ENCODE results near the gene CCDC116. TPM values are rescaled to one million over a fixed set of nuclear protein-coding genes. Genes with fewer than 3 reads are reported as not detected.

The CCDC116 gene
- total RNA-seq, 1 experiment from 2014 or later = 0.21 TPM

- TF ChIP-seq CTCF (IDR thresholded peaks at IDR 0.05; ENCODE audit: unreplicated experiment) = no peak
- no peaks in the 10 kb centered on the region for H3K27me3 Mint-ChIP-seq (ENCODE audit: insufficient read depth, unreplicated experiment)
- H3K9me3 Mint-ChIP-seq (ENCODE audit: unreplicated experiment) = no peaks in the 10 kb centered on the region
- no TSS peak for BruUV-seq (replicated peaks)
- POLR2A ChIA-PET = interaction anchor here (0.9 to 4.6 kb wide), 3 partner anchors 11 to 41 kb away, joined by 3 to 80 read pairs (median 3); partner anchors contain the start of gene SDF2L1
- DNase-seq (ENCODE audit: unreplicated experiment) = no peak
- intact Hi-C loops (cut with micrococcal nuclease) = no loop called here
- H3K4me1 Mint-ChIP-seq (ENCODE audit: insufficient read depth, unreplicated experiment) = peaks cover 8% of the 10 kb centered on the region
- CTCF ChIA-PET = interaction anchor here (1.0 to 5.8 kb wide), 6 partner anchors 8 to 52 kb away, joined by 3 to 69 read pairs (median 6); partner anchors contain the start of gene SDF2L1
- no peak overlapping the region for H3K27ac Mint-ChIP-seq (ENCODE audit: low read depth, unreplicated experiment)
- H3K36me3 Mint-ChIP-seq (ENCODE audit: insufficient read depth, unreplicated experiment) = peaks cover 32% of the 10 kb centered on the region
- no peak overlapping the region for H3K4me3 Mint-ChIP-seq (ENCODE audit: unreplicated experiment)
These were observed 1.5 kb upstream of the CCDC116 start for GRCh38 chr22:21631025-21631424.

- ChIA-PET POLR2A (no interaction called here), CTCF (interaction anchor here (5.8 kb wide), 1 partner anchor 9 kb away, joined by 69 read pairs; the partner anchor contains the start of gene SDF2L1)
- no peak overlapping the region for H3K27ac Mint-ChIP-seq (ENCODE audit: low read depth, unreplicated experiment)
- no TSS peak for BruUV-seq (replicated peaks)
- H3K4me1 Mint-ChIP-seq (ENCODE audit: insufficient read depth, unreplicated experiment) = no peaks in the 10 kb centered on the region
- DNase-seq (ENCODE audit: unreplicated experiment) = no peak
- TF ChIP-seq CTCF (IDR thresholded peaks at IDR 0.05; ENCODE audit: unreplicated experiment) = no peak
- H3K36me3 Mint-ChIP-seq (ENCODE audit: insufficient read depth, unreplicated experiment) = peaks cover 12% of the 10 kb centered on the region
- H3K27me3 Mint-ChIP-seq (ENCODE audit: insufficient read depth, unreplicated experiment) = no peaks in the 10 kb centered on the region
- intact Hi-C loops (cut with micrococcal nuclease) = no loop called here
- H3K4me3 Mint-ChIP-seq (ENCODE audit: unreplicated experiment) = no peak overlapping the region
- no peaks in the 10 kb centered on the region for H3K9me3 Mint-ChIP-seq (ENCODE audit: unreplicated experiment)
These were observed 371 bp downstream of the CCDC116 start for GRCh38 chr22:21632931-21633330.

- H3K27me3 Mint-ChIP-seq (ENCODE audit: insufficient read depth, unreplicated experiment) = no peaks in the 10 kb centered on the region
- H3K36me3 Mint-ChIP-seq (ENCODE audit: insufficient read depth, unreplicated experiment) = peaks cover 7% of the 10 kb centered on the region
- TF ChIP-seq CTCF (IDR thresholded peaks at IDR 0.05; ENCODE audit: unreplicated experiment) = no peak
- ChIA-PET CTCF (interaction anchor here (0.6 to 0.9 kb wide), 3 partner anchors 10 to 1089 kb away, joined by 3 to 4 read pairs (median 3); no protein-coding TSS in a partner anchor), POLR2A (no interaction called here)
- no peak for DNase-seq (ENCODE audit: unreplicated experiment)
- BruUV-seq (replicated peaks) = no TSS peak
- H3K4me1 Mint-ChIP-seq (ENCODE audit: insufficient read depth, unreplicated experiment) = no peaks in the 10 kb centered on the region
- H3K4me3 Mint-ChIP-seq (ENCODE audit: unreplicated experiment) = no peak overlapping the region
- no peaks in the 10 kb centered on the region for H3K9me3 Mint-ChIP-seq (ENCODE audit: unreplicated experiment)
- no peak overlapping the region for H3K27ac Mint-ChIP-seq (ENCODE audit: low read depth, unreplicated experiment)
- intact Hi-C loops (cut with micrococcal nuclease) = no loop called here
These were observed 921 bp downstream of the CCDC116 start for GRCh38 chr22:21633481-21633880.

DNA sequence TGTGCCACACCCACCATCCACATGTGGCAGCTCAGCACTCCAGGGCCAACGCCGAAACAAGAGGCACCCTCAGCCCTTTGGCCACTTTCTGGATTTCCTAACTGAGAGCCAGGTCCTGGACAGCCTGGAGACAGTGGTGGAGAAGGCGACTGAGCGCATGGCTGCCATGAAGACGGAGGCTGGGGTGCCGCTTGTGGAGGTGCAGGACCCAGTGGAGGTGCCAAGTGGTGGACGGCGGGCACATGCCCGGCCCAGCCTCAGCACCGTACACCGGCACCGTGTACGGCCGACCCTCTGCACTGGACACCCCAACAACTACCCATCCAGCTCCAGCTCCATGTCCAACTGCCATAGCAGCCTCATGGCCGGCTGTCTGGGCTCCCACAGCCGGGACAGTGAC is 1.5 kb downstream of the CCDC116 start:
- BruUV-seq (replicated peaks) = no TSS peak
- Mint-ChIP-seq H3K9me3 (ENCODE audit: unreplicated experiment) (no peaks in the 10 kb centered on the region), H3K36me3 (ENCODE audit: insufficient read depth, unreplicated experiment) (peaks cover 4% of the 10 kb centered on the region), H3K4me3 (ENCODE audit: unreplicated experiment) (no peak overlapping the region), H3K27ac (ENCODE audit: low read depth, unreplicated experiment) (no peak overlapping the region), H3K27me3 (ENCODE audit: insufficient read depth, unreplicated experiment) (no peaks in the 10 kb centered on the region), H3K4me1 (ENCODE audit: insufficient read depth, unreplicated experiment) (no peaks in the 10 kb centered on the region)
- no peak for DNase-seq (ENCODE audit: unreplicated experiment)
- intact Hi-C loops (cut with micrococcal nuclease) = no loop called here
- CTCF ChIA-PET = interaction anchor here (0.6 to 0.9 kb wide), 3 partner anchors 9 to 1090 kb away, joined by 3 to 4 read pairs (median 3); no protein-coding TSS in a partner anchor
- TF ChIP-seq CTCF (IDR thresholded peaks at IDR 0.05; ENCODE audit: unreplicated experiment) = no peak
- POLR2A ChIA-PET = no interaction called here
